HG02870 (cell line): ENCODE measurements around the gene CFAP107.
"Not testable (repeated sequence)": the region's sequence is repeated elsewhere in the genome, so short reads cannot be mapped to it uniquely, and the experiment has no call there.

Source experiments
- ATAC-seq: cut with Tn5 transposase; IDR thresholded peaks from one replicate; pipeline ENCODE4 v1.9.1; 2021; ENCODE audit warnings: mild to moderate bottlenecking, moderate library complexity; ENCODE audit not compliant: unreplicated experiment

The CFAP107 gene

GRCh38 chr1:12776801-12777557 lies 31.0 kb downstream of the CFAP107 start:
- no peak for ATAC-seq

DNA sequence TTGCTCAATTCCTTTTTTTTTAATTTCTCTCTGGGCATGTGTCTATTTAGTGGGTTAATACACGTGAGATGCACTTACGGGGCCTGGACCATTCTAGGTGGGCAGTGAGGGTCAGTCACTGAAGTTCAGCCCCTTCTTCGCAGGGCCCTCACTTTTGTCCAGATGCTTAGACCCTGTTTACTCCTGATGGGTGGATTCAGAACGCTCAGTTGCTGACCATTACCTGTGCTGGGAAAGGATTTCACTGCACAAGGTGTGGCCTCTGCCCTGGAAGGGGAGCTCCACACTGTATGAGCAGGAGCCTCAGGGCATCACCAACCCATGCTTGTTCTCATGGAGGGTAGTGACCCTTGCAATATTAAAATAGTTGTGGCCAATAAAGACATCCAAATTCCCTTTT lies 32.1 kb downstream of the CFAP107 start:
- ATAC-seq = no peak

DNA sequence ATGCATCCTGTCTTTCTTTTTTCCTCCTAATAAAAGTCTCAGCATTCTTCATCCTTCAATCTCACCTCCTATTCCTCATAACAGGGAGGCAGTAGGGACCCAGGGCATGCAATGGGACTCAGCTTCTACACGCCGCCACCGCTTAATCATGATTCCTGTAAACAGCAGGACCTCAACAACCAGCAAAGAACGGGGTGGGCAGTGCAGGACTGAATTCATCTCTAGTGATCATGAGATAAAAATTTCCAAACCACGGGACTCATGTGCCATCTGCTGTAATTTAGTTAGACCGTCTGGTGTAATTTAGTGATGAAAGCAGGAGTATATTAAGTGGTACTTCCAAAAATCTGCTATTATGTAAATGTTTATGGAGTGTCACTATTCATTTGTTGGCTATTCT lies 32.9 kb downstream of the CFAP107 start:
- ATAC-seq = no peak

DNA sequence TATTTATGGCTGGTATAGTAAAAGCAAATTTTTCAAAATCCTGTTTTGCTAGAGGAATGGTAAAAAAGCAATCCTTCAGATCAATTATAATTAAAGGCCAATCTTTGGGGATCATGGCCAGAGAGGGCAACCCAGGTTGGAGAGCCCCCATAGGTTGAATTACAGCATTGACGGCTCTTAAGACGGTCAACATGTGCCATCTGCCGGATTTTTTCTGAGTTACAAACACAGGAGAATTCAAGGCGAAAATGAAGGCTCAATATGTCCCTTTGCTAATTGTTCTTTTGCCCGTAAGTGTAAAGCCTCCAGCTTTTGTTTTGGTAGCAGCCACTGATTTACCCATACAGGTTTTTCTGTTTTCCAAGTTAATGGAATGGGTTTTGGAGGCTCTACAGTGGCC lies 35.5 kb downstream of the CFAP107 start:
- ATAC-seq = not testable (repeated sequence)

DNA sequence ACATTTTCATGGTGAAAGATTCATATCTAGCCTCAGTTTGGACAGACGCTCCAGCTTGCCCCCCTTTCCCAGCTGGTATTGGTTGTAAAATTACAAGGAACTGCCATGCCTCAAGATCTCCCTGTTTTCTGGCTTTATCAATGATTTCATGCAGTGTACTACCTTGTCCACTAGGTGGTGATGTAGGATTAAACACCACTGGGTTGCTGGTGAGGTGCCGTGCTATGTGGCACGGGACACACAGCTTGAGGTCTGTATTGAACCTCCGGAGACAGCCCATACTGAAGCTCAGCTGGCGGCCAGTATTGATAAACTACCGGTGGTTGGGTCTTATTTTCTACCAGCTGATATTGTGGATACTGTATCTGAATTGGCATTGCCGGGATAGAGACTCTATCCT lies 37.8 kb downstream of the CFAP107 start:
- not testable (repeated sequence) for ATAC-seq

- not testable (repeated sequence) for ATAC-seq
Observed at GRCh38 chr1:12784729-12785128, 38.7 kb downstream of the CFAP107 start.

DNA sequence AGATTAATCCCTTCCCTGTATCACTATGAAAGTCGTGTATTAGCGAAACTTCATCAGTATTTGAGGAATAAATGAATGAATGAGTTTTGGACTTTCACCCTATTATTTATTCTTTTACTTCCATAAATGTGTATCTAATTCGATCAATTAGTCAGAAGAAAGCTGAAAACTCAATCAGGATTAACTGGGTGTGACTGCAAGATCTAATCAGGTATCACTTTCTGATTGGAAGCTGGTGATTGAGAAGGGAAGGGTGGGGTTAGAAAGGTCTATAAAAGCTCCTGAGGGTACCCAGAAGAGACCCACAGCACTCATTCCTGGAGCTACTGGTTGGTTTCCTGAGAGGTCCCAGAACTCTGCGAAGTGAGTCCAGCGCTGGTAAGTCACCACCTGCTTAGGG lies 45.1 kb downstream of the CFAP107 start, which contains the start of gene PRAMEF1:
TSS of gene PRAMEF1 (plus strand) at position 301 of the 400 bp plus-strand sequence. CDS start 1,831 bp downstream, outside the sequence.
- ATAC-seq = not testable (repeated sequence)

- ATAC-seq = no peak
Observed at GRCh38 chr1:12798911-12799310, 52.9 kb downstream of the CFAP107 start.

- no peak for ATAC-seq
Observed at GRCh38 chr1:12799730-12800129, 53.7 kb downstream of the CFAP107 start.

GRCh38 chr1:12809933-12810332 lies 63.9 kb downstream of the CFAP107 start:
- ATAC-seq = no peak

DNA sequence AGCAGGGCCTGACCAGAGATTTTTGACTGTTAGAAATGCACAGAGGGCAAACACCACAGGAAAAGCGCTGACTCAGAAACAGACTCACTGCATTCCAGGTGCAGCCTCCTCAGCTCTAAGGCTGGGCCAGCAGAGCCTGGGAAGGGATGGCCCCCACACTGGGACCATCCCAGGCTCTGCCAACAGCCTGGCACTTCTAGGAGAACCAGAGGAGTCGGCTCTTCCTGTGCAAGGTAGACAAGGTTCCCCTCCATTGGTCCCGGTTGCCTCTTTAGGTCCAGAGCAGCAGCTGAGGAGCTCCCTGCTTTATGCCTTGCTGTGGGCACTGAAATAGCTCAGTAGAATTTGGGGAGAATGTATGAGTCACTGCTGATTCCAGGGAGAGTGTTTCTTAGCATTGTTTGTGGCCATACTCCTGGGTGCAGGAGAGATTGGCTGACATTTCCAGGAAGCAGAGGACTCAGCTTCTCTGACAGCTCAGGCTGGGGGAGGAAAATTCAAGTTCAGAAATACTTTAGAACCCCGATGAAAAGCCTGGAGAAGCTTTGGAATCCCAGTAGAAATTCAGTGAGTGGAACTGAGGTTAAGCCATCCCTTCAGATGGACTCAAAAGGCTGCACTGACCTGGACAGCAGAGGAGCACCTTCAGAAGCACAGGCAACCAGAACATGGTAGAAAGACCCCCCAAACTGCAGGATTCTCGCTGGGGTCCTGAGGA lies 64.8 kb downstream of the CFAP107 start:
- ATAC-seq = no peak

GRCh38 chr1:12811409-12811784 lies 65.4 kb downstream of the CFAP107 start:
- ATAC-seq = no peak
